ENCODE data around the gene FER. TPM values are rescaled to one million over a fixed set of nuclear protein-coding genes. Genes with fewer than 3 reads are reported as not detected.

Gene FER
- total and polyA plus RNA-seq, 9 of the 15 experiments (the other 6 are each of a cell fraction or from before 2014, with no cell fraction given) = 6.7 to 18.2 (median 8.9) TPM

DNA sequence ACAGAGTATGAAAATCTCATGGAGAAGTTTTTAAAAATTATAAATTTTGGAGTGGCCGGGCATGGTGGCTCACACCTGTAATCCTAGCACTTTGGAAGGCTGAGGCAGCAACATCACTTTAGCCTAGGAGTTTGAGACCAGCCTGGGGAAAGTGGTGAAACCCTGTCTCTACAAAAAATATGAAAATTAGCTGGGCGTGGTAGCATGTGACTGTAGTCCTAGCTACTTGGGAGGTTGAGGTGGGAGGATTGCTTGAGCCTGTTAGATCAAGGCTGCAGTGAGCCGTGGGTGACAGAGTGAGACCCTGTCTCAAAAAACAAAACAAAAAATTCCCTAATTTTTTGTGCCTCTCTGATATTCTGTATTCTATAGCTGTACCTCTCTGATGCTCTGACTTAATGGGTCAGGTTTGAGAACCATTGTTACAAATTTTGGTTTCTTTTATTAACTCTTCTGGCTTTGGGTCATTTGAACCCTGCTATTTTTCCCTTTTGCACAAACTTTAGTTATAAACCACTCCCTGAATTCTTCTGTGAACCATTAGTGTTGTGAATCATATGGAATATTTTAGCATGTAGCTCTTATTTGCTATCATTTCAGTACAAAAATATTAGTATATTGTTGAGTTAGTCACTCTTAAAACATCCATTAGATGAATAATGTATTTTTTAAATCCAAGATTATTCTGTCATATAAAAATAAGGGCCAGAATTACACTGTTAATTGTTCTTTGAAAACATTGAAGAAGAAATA, 51.0 kb downstream of the FER start:
- Histone ChIP-seq H3K9ac (ENCODE audit: insufficient read depth in 1 of 2, low read depth in 2 of 2, low read length in 2 of 2) (no peak overlapping the region), H4K20me1 (replicated peaks; ENCODE audit: control insufficient read depth, insufficient read depth, low read length) (no peaks in the 10 kb centered on the region), H3K9me3 (replicated peaks; ENCODE audit: control insufficient read depth, insufficient read depth, low read depth, low read length) (no peaks in the 10 kb centered on the region), H3K27me3 (ENCODE audit: control insufficient read depth in 2 of 2, insufficient read depth in 2 of 2, low read length in 2 of 2) (no peaks in the 10 kb centered on the region), H3K36me3 (ENCODE audit: control insufficient read depth, insufficient read depth, low read length) (no peaks in the 10 kb centered on the region), H3K79me2 (ENCODE audit: control insufficient read depth, insufficient read depth, low read length) (no peaks in the 10 kb centered on the region), H3K4me3 (no peak overlapping the region), H3K9me1 (ENCODE audit: control insufficient read depth, insufficient read depth, low read length) (no peaks in the 10 kb centered on the region), H3K4me1 (replicated peaks in 1 of 2; ENCODE audit: control insufficient read depth in 2 of 2, insufficient read depth in 2 of 2, low read length in 2 of 2) (no peaks in the 10 kb centered on the region; a peak in 2 of 5 replicates), H2AFZ (ENCODE audit: low read depth, low read length) (no peak overlapping the region), H3K27ac (ENCODE audit: extremely low read depth, low read depth, low read length) (no peak overlapping the region), H3K4me2 (ENCODE audit: insufficient read depth, low read length) (no peak overlapping the region)
- FAIRE-seq (peak; percentile 46), ATAC-seq (no peak), DNase-seq (ENCODE audit: extremely low read depth in 1 of 4, low spot score in 3 of 4) (no peak)
- TF ChIP-seq STAT5A (IDR thresholded peaks at IDR 0.05; ENCODE audit: borderline replicate concordance, low read length) = no peak
- TF ChIP-seq ZNF324 (CRISPR knock-in tag; IDR thresholded peaks at IDR 0.05) = no peak
- no peak for TF ChIP-seq GTF2F1 (IDR thresholded peaks at IDR 0.05; ENCODE audit: low read depth, low read length)
- TF ChIP-seq POLR3A (IDR thresholded peaks at IDR 0.05; ENCODE audit: borderline replicate concordance, extremely low read depth, insufficient read depth, insufficient read length) = no peak
- no peak for TF ChIP-seq FOXA3 (CRISPR knock-in tag; conservative IDR thresholded peaks at IDR 0.05 in 1 of 2, IDR thresholded peaks at IDR 0.05 in 1 of 2)
- TF ChIP-seq MYNN (IDR thresholded peaks at IDR 0.05) = no peak
- TF ChIP-seq MYNN (CRISPR knock-in tag; IDR thresholded peaks at IDR 0.05) = no peak
- TF ChIP-seq SIN3A (IDR thresholded peaks at IDR 0.05; ENCODE audit: borderline replicate concordance in 2 of 2, control insufficient read depth in 1 of 2, low read depth in 2 of 2, low read length in 2 of 2) = no peak
- no peak for TF ChIP-seq ZKSCAN3 (CRISPR knock-in tag; IDR thresholded peaks at IDR 0.05)
- TF ChIP-seq BCOR (IDR thresholded peaks at IDR 0.05) = no peak
- TF ChIP-seq, protein P1, sequence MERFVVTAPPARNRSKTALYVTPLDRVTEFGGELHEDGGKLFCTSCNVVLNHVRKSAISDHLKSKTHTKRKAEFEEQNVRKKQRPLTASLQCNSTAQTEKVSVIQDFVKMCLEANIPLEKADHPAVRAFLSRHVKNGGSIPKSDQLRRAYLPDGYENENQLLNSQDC (CRISPR knock-in tag; IDR thresholded peaks at IDR 0.05) = no peak
- TF ChIP-seq ZSCAN29 (IDR thresholded peaks at IDR 0.05) = no peak
- BruUV-seq (replicated peaks) = no TSS peak
- ChIA-PET CTCF (ENCODE audit: low intra/inter-chr PET ratio) (no interaction called here), POLR2A (interaction anchor here (0.6 kb wide), 1 partner anchor 210 kb away, joined by 3 read pairs; no protein-coding TSS in a partner anchor)
- 66% methylated on average over 3 of the region's 3 CpGs for WGBS (ENCODE audit: insufficient coverage, low coverage, missing lambda C conversion rate)
- intact Hi-C loops (cut with micrococcal nuclease) (no loop called here), in situ Hi-C loops (cut with MboI) (no loop called here)
